Activated T-helper 1 cell treated with anti-CD3 and anti-CD28 coated beads, Interleukin-12 subunit alpha, Interleukin-12 subunit beta, Interleukin-2, Interleukin-4 antibody, amounts not matched to agents 30 ng/mL and 10 ng/mL and 1 ng/mL, durations not matched to agents 14 hours and 24 hours and 36 hours (primary cell): ENCODE results near the gene KIF17. TPM values are rescaled to one million over a fixed set of nuclear protein-coding genes. Genes with fewer than 3 reads are reported as not detected.

Experiments
- DNase-seq: peaks from one replicate; pipeline ENCODE4 v3.0.0; 2021; ENCODE audit warnings: low spot score
- H3K27ac Mint-ChIP-seq: one replicate; pipeline ENCODE4 v1.8.0; 2021; ENCODE audit warnings: mild to moderate bottlenecking, mixed read lengths
- H3K27me3 Mint-ChIP-seq: one replicate; pipeline ENCODE4 v1.8.0; 2022; ENCODE audit warnings: mild to moderate bottlenecking, moderate library complexity, mixed read lengths; ENCODE audit not compliant: insufficient read depth
- H3K36me3 Mint-ChIP-seq: one replicate; pipeline ENCODE4 v1.8.0; 2021; ENCODE audit warnings: low read depth, mixed read lengths
- H3K4me1 Mint-ChIP-seq: one replicate; pipeline ENCODE4 v1.8.0; 2021; ENCODE audit warnings: low read depth, mixed read lengths
- H3K4me3 Mint-ChIP-seq: one replicate; pipeline ENCODE4 v1.8.0; 2021; ENCODE audit warnings: mild to moderate bottlenecking, moderate library complexity, mixed read lengths
- H3K9me3 Mint-ChIP-seq: one replicate; pipeline ENCODE4 v1.8.0; 2021; ENCODE audit warnings: mixed read lengths
- intact Hi-C: fragments of 100-400 bp; cut with micrococcal nuclease; formaldehyde crosslinking; loops from one replicate; pipeline ENCODE4 v1.15.1; 2024
- total RNA-seq: library from RNA; stranded (reverse); gene quantifications from 2 replicates; pipeline ENCODE4 v1.2.3, GENCODE V29; 2022

Gene KIF17
- total RNA-seq: not detected in 2 replicates

DNA sequence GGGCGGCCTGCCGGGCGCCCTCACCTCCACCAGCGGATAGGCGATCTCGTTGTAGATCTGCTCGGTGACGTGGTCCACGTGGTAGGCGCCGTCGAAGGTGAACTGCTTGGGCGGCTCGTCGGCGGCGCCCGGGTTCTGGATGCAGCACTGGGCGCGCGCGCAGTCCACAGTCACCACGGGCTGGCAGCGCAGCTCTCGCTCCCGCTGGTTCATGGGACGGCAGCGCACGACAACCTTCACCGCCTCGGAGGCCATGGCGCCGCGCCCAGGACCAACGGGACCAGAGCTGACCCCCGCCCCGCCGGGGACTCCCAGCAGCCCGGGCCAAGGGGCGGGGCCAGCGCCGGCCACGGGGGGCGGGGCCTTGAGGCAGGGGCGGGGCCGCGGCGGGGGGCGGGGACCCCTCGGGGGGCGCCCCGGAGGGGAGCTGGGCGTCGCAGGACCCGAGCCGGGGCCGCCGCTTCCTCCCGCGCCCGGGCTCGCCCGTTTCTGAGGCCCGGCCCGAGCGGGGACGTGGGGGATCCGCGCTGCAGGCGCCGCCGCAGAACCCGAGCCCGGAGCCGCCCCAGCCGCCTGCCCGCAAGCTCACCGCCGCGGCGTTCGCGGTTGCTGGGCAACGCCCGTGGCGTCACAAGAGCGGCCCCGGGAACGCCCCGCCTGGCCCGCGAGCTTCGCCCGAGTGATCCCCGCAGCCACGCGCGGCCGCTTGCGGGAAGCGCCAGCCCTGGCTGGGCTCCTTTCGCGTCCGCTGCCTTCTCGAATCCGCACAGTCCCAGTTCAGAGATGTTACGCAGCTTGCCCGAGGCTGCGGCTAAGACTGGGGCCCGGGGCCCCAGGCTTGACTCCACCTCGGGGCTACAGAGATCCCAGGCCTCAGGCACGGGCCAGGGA, at the start of gene KIF17:
Gene KIF17, minus strand, starts transcription at position 556 of the 891 bp plus-strand sequence. Its CDS starts 301 bp downstream, at position 255.
- DNase-seq: peak; percentile 61
- Mint-ChIP-seq H3K4me1 (peaks cover 9% of the 10 kb centered on the region), H3K27me3 (peaks cover 38% of the 10 kb centered on the region)

GRCh38 chr1:20767271-20767670, 49.5 kb upstream of the KIF17 start:
- H3K4me3 Mint-ChIP-seq: no peak overlapping the region
- H3K4me1 Mint-ChIP-seq: no peaks in the 10 kb centered on the region
- intact Hi-C loops: no loop called here
- DNase-seq: no peak
- H3K27ac Mint-ChIP-seq: no peak overlapping the region
- H3K36me3 Mint-ChIP-seq: peaks cover 37% of the 10 kb centered on the region
- H3K9me3 Mint-ChIP-seq: no peaks in the 10 kb centered on the region
- no peaks in the 10 kb centered on the region for H3K27me3 Mint-ChIP-seq

More for the DNA sequence above, at the start of gene KIF17:
- intact Hi-C loops: no loop called here
- Mint-ChIP-seq H3K36me3 (no peaks in the 10 kb centered on the region), H3K27ac (no peak within 1 kb of the TSS), H3K4me3 (peak within 1 kb of the TSS; percentile 60), H3K9me3 (no peaks in the 10 kb centered on the region)

GRCh38 chr1:20763417-20763816, 45.6 kb upstream of the KIF17 start:
- DNase-seq: no peak
- Mint-ChIP-seq H3K27ac (no peak overlapping the region), H3K4me1 (no peaks in the 10 kb centered on the region), H3K27me3 (no peaks in the 10 kb centered on the region), H3K36me3 (peaks cover 48% of the 10 kb centered on the region), H3K9me3 (no peaks in the 10 kb centered on the region), H3K4me3 (no peak overlapping the region)
- intact Hi-C loops: loop anchor here (2.0 kb wide), 1 partner anchor 15 kb away; no protein-coding TSS in a partner anchor

GRCh38 chr1:20760322-20760721, 42.5 kb upstream of the KIF17 start:
- no peaks in the 10 kb centered on the region for H3K27me3 Mint-ChIP-seq
- intact Hi-C loops: no loop called here
- peaks cover 53% of the 10 kb centered on the region for H3K36me3 Mint-ChIP-seq
- no peak overlapping the region for H3K4me3 Mint-ChIP-seq
- DNase-seq: no peak
- no peaks in the 10 kb centered on the region for H3K9me3 Mint-ChIP-seq
- no peaks in the 10 kb centered on the region for H3K4me1 Mint-ChIP-seq
- H3K27ac Mint-ChIP-seq: no peak overlapping the region

GRCh38 chr1:20753589-20753988, 35.8 kb upstream of the KIF17 start:
- Mint-ChIP-seq H3K9me3 (no peaks in the 10 kb centered on the region), H3K4me3 (no peak overlapping the region), H3K27me3 (no peaks in the 10 kb centered on the region), H3K4me1 (no peaks in the 10 kb centered on the region), H3K36me3 (peaks cover 34% of the 10 kb centered on the region), H3K27ac (no peak overlapping the region)
- intact Hi-C loops: no loop called here
- DNase-seq: no peak

DNA sequence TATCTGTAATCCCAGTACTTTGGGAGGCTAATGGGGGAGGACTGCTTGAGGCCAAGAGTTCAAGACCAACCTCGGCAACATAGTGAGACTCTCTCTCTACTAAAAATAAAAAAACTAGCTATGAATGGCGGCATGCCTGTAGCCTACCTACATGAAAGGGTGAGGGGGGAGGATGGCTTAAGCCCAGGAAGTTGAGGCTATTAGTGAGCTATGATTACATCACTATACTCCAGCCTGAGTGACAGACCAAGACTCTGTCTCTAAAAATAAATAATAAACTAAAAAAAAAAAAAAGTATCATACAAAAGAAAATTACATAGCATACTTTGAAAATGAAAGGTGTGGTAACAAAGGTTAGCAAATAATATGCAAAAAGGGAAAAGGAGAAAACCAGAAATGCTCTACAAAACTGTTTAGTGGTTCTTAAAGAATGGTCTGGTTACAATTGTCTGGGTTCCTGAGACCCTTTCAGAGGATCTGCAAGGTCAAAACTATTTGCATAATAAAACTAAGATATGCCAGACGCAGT, 33.7 kb upstream of the KIF17 start:
- no peaks in the 10 kb centered on the region for H3K27me3 Mint-ChIP-seq
- H3K9me3 Mint-ChIP-seq: no peaks in the 10 kb centered on the region
- intact Hi-C loops: no loop called here
- no peak overlapping the region for H3K27ac Mint-ChIP-seq
- peaks cover 41% of the 10 kb centered on the region for H3K36me3 Mint-ChIP-seq
- H3K4me1 Mint-ChIP-seq: no peaks in the 10 kb centered on the region
- DNase-seq: no peak
- H3K4me3 Mint-ChIP-seq: no peak overlapping the region

DNA sequence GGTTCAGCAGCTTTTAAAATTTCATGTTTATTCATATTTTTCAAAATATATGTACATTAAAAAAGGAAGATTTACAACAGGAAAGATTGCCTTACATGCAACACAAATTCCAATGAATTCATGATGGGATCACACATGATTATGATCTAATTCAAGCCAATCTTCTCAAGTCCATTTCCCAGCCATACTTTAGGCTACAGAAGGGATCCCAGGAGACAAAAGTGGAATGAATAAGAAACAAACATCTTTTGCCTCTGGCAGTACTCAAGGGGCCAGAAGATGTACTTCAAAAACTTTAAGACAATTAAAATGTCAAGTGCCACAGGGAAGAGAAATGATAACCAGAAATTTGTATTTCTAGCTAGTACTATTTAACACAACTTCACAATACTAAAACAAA, 24.9 kb upstream of the KIF17 start:
- H3K36me3 Mint-ChIP-seq: peaks cover 55% of the 10 kb centered on the region
- H3K27ac Mint-ChIP-seq: peak overlapping the region; percentile 40
- DNase-seq: no peak
- no peaks in the 10 kb centered on the region for H3K9me3 Mint-ChIP-seq
- intact Hi-C loops: no loop called here
- no peak overlapping the region for H3K4me3 Mint-ChIP-seq
- H3K4me1 Mint-ChIP-seq: no peaks in the 10 kb centered on the region
- H3K27me3 Mint-ChIP-seq: no peaks in the 10 kb centered on the region

DNA sequence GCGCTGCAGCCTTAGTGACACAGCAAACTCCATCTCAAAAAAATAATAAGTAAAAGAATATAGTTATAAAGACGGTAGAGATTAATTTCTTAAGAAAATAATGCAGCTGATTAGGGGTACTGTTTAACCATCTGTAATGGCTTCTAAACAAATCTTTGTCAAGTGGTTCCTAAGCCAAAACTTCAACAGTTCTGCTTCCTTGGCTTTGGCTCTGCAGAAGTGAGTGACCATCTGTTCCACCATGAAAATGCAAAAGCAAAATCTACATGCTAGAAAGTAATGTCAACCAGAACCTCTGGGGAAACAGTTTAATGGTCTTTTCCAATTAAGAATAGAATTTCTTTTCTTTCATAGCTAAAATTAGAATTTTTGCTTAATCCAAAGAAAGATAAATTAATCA, 23.0 kb upstream of the KIF17 start:
- H3K4me1 Mint-ChIP-seq: no peaks in the 10 kb centered on the region
- intact Hi-C loops: no loop called here
- H3K9me3 Mint-ChIP-seq: no peaks in the 10 kb centered on the region
- no peak overlapping the region for H3K4me3 Mint-ChIP-seq
- peaks cover 53% of the 10 kb centered on the region for H3K36me3 Mint-ChIP-seq
- no peaks in the 10 kb centered on the region for H3K27me3 Mint-ChIP-seq
- DNase-seq: no peak
- peak overlapping the region; percentile 6 for H3K27ac Mint-ChIP-seq

GRCh38 chr1:20739225-20739624, 21.4 kb upstream of the KIF17 start:
- H3K4me1 Mint-ChIP-seq: no peaks in the 10 kb centered on the region
- peaks cover 45% of the 10 kb centered on the region for H3K36me3 Mint-ChIP-seq
- no peak overlapping the region for H3K27ac Mint-ChIP-seq
- intact Hi-C loops: no loop called here
- H3K27me3 Mint-ChIP-seq: no peaks in the 10 kb centered on the region
- H3K4me3 Mint-ChIP-seq: no peak overlapping the region
- no peak for DNase-seq
- H3K9me3 Mint-ChIP-seq: no peaks in the 10 kb centered on the region

GRCh38 chr1:20735581-20736111, 17.8 kb upstream of the KIF17 start:
- intact Hi-C loops: no loop called here
- Mint-ChIP-seq H3K9me3 (no peaks in the 10 kb centered on the region), H3K27me3 (peaks cover 14% of the 10 kb centered on the region), H3K4me1 (peaks cover 13% of the 10 kb centered on the region), H3K27ac (no peak overlapping the region), H3K36me3 (peaks cover 22% of the 10 kb centered on the region), H3K4me3 (no peak overlapping the region)
- DNase-seq: no peak

DNA sequence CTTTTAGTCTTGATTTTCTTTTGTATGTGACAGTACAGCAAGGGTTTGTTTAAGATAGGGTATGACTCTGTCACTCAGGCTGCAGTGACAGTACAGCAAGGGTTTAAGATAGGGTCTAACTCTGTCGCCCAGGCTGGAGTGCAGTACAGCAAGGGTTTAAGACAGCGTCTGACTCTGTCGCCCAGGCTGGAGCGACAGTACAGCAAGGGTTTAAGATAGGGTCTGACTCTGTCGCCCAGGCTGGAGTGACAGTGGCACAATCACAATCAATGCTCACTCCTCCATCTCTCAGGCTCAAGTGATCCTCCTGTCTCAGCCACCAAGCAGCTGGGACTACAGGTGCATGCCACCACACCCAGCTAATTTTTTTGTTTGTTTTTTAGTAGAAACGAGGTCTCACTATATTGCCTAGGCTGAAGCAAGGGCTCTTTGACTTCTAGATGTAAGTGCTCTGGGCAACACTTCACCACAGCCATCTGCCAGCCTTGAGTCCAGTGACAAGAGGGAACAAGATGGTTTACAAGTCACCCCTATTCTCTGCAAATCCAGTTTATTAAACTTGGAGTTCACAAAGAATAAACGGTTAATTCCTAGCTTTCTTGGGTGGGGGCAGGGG, 15.7 kb upstream of the KIF17 start:
- H3K4me1 Mint-ChIP-seq: peaks cover 17% of the 10 kb centered on the region
- H3K27me3 Mint-ChIP-seq: peaks cover 29% of the 10 kb centered on the region
- peak overlapping the region; percentile 55 for H3K27ac Mint-ChIP-seq
- peaks cover 20% of the 10 kb centered on the region for H3K36me3 Mint-ChIP-seq
- peak overlapping the region; percentile 86 for H3K4me3 Mint-ChIP-seq
- no peaks in the 10 kb centered on the region for H3K9me3 Mint-ChIP-seq
- intact Hi-C loops: loop anchor here (1.0 to 2.0 kb wide), 5 partner anchors 37 to 611 kb away; partner anchors contain the start of genes DDOST and MUL1
- DNase-seq: no peak

GRCh38 chr1:20732588-20733359, 15.0 kb upstream of the KIF17 start, which contains the start of gene SH2D5:
Gene SH2D5, minus strand, starts transcription at chr1:20732703. Its CDS starts 4,659 bp downstream, at chr1:20728044.
- H3K4me1 Mint-ChIP-seq: peaks cover 17% of the 10 kb centered on the region
- peaks cover 15% of the 10 kb centered on the region for H3K36me3 Mint-ChIP-seq
- peak within 1 kb of the TSS; percentile 86 for H3K4me3 Mint-ChIP-seq
- H3K27me3 Mint-ChIP-seq: peaks cover 29% of the 10 kb centered on the region
- peak within 1 kb of the TSS; percentile 67 for H3K27ac Mint-ChIP-seq
- intact Hi-C loops: loop anchor here (1.0 to 2.0 kb wide), 5 partner anchors 36 to 612 kb away; partner anchors contain the start of genes DDOST and MUL1
- H3K9me3 Mint-ChIP-seq: no peaks in the 10 kb centered on the region
- peak; percentile 57 for DNase-seq
